Bone marrow (tissue), 2 donors: ENCODE measurements around the gene AMPD2.
"Not testable (repeated sequence)": the region's sequence is repeated elsewhere in the genome, so short reads cannot be mapped to it uniquely, and the experiment has no call there.

Experiments
- DNase-seq, 2 donors: peaks; one replicate each; lab custom pipeline; 2025; lab: John Stamatoyannopoulos, UW

AMPD2 gene

DNA sequence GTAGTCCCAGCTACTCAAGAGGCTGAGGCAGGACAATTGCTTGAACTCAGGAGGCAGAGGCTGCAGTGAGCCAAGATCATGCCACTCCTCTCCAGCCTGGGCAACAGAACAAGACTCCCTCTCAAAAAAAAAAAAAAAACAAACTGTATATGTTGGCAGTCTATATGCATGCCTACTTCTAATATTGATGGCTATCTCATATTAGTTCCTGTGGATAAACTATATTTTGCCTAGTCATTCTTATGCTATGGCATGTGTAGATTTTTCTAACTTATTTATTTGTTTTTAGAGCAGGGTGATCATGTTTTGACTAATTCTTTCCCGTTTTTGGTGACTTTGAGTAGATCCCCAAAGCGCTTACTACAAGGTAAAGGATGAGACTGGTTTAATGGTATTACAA, 59.0 kb downstream of the AMPD2 start:
- not testable (repeated sequence) for DNase-seq
